Mesenchymal stem cell (in vitro differentiated cells and primary cell): Measurements from ENCODE around the gene LRRC7.

Experiments used
- DNase-seq: peaks from one replicate; pipeline ENCODE4 v3.0.0-alpha.2; 2013
- H2AFZ ChIP-seq: one replicate; pipeline ENCODE4 v1.6.1; 2013; ENCODE audit warnings: low read depth, mild to moderate bottlenecking, control low read depth, inconsistent platforms, low read length, moderate library complexity
- H2AK5ac ChIP-seq: 2 replicates; pipeline ENCODE4 v1.6.1; 2013; ENCODE audit warnings: low read length, moderate library complexity, mild to moderate bottlenecking, inconsistent platforms; ENCODE audit not compliant: severe bottlenecking
- H2BK120ac ChIP-seq: one replicate; pipeline ENCODE4 v1.6.1; 2013; ENCODE audit warnings: low read depth, mild to moderate bottlenecking, inconsistent platforms, low read length, moderate library complexity
- H2BK12ac ChIP-seq, 2 experiments: one replicate each; pipeline ENCODE4 v1.6.1; 2013; ENCODE audit warnings: inconsistent platforms in 2 of 2, low read length in 2 of 2, mild to moderate bottlenecking in 2 of 2, moderate library complexity in 2 of 2, control low read depth in 1 of 2
- H2BK15ac ChIP-seq: one replicate; pipeline ENCODE4 v1.6.1; 2013; ENCODE audit warnings: mild to moderate bottlenecking, low read depth, inconsistent platforms; ENCODE audit not compliant: poor library complexity, severe bottlenecking
- H2BK5ac ChIP-seq: 2 replicates; pipeline ENCODE4 v1.6.1; 2013; ENCODE audit warnings: low read depth, mild to moderate bottlenecking, low read length, control low read depth, inconsistent platforms; ENCODE audit not compliant: poor library complexity, severe bottlenecking
- H3K14ac ChIP-seq, 2 experiments: one replicate each; pipeline ENCODE4 v1.6.1; 2013; ENCODE audit warnings: inconsistent platforms in 2 of 2, low read length in 2 of 2, control low read depth in 1 of 2, mild to moderate bottlenecking in 1 of 2, moderate library complexity in 1 of 2
- H3K18ac ChIP-seq, 2 experiments: one replicate each; pipeline ENCODE4 v1.6.1; 2013; ENCODE audit warnings: inconsistent platforms in 2 of 2, low read length in 2 of 2, control low read depth in 1 of 2, low read depth in 1 of 2, mild to moderate bottlenecking in 1 of 2
- H3K23ac ChIP-seq, 2 experiments: one replicate each; pipeline ENCODE4 v1.6.1; 2013; ENCODE audit warnings: inconsistent platforms in 2 of 2, low read length in 2 of 2, mild to moderate bottlenecking in 2 of 2, moderate library complexity in 2 of 2, control low read depth in 1 of 2
- H3K27ac ChIP-seq: 2 replicates; pipeline ENCODE4 v1.5.1; 2013; ENCODE audit warnings: mild to moderate bottlenecking, moderate library complexity, low read length, control low read depth, inconsistent platforms; ENCODE audit not compliant: poor library complexity, severe bottlenecking
- H3K27me3 ChIP-seq, 2 experiments: 2 replicates each; pipeline versions ENCODE4 v1.6.1 to v1.7.0; 2013; ENCODE audit warnings: low read length in 2 of 2, mild to moderate bottlenecking in 2 of 2, moderate library complexity in 2 of 2, control low read depth in 1 of 2, inconsistent platforms in 1 of 2; ENCODE audit not compliant: control insufficient read depth in 1 of 2, insufficient read depth in 1 of 2
- H3K36me3 ChIP-seq, 2 experiments: 2 replicates each; pipeline versions ENCODE4 v1.6.1 to v1.7.0; 2013; ENCODE audit warnings: low read length in 2 of 2, control low read depth in 1 of 2, inconsistent platforms in 1 of 2, low read depth in 1 of 2, mild to moderate bottlenecking in 1 of 2; ENCODE audit not compliant: insufficient read depth in 2 of 2, control insufficient read depth in 1 of 2
- H3K4ac ChIP-seq, 2 experiments: one replicate each; pipeline ENCODE4 v1.6.1; 2013; ENCODE audit warnings: inconsistent platforms in 2 of 2, low read length in 2 of 2, mild to moderate bottlenecking in 2 of 2, moderate library complexity in 2 of 2, control low read depth in 1 of 2, low read depth in 1 of 2
- H3K4me1 ChIP-seq: 2 replicates; pipeline ENCODE4 v1.6.1; 2013; ENCODE audit warnings: low read depth, low read length, control low read depth; ENCODE audit not compliant: control insufficient read depth, insufficient read depth
- H3K4me2 ChIP-seq: 2 replicates; pipeline ENCODE4 v1.6.1; 2013; ENCODE audit warnings: low read length, mild to moderate bottlenecking, inconsistent platforms; ENCODE audit not compliant: poor library complexity, severe bottlenecking
- H3K4me3 ChIP-seq, 2 experiments: 2 replicates each; pipeline versions ENCODE4 v1.5.1 to v1.7.0; 2013; ENCODE audit warnings: low read length in 2 of 2, mild to moderate bottlenecking in 2 of 2, control low read depth in 1 of 2, low read depth in 1 of 2; ENCODE audit not compliant: insufficient read depth in 1 of 2
- H3K79me1 ChIP-seq: replicated peaks from 2 replicates; pipeline ENCODE4 v1.6.1; 2013; ENCODE audit warnings: mild to moderate bottlenecking, control low read depth, low read length, inconsistent platforms; ENCODE audit not compliant: poor library complexity, severe bottlenecking
- H3K9ac ChIP-seq: 2 replicates; pipeline ENCODE4 v1.7.0; 2013; ENCODE audit warnings: mild to moderate bottlenecking, low read length, moderate library complexity
- H3K9me3 ChIP-seq: 2 replicates; pipeline ENCODE4 v1.7.0; 2013; ENCODE audit warnings: mild to moderate bottlenecking, low read length; ENCODE audit not compliant: control insufficient read depth
- H4K8ac ChIP-seq: one replicate; pipeline ENCODE4 v1.6.1; 2013; ENCODE audit warnings: inconsistent platforms, mild to moderate bottlenecking, low read length, moderate library complexity
- H4K91ac ChIP-seq: one replicate; pipeline ENCODE4 v1.6.1; 2013; ENCODE audit warnings: mild to moderate bottlenecking, low read length, inconsistent platforms
- WGBS: methylation state at CpG from one replicate; pipeline ENCODE4 v1.1.7; 2013; ENCODE audit warnings: mixed read lengths; 5-methylcytosine and 5-hydroxymethylcytosine counted together

The LRRC7 gene

DNA sequence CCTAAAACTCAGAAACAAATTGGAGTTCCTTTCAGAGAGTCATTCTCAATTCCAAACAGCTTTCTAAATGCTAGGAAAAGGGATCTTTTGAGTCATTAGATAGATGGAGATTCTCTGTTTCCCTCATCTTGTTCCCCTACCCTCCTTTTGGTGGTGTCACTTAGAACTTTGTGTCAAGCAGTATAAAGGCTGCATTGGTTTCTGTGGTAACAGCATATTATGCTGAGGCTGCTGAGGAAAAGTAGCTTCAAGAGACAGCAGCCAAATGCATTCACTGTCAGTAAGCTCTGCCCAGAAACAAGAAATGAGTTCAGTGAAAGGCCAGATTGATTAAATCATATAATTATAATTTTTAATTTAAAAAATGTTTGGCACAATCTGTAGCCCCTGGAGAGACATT, 493.5 kb downstream of the LRRC7 start:
- Histone ChIP-seq H3K4me1 (no peaks in the 10 kb centered on the region), H2BK12ac (no peak overlapping the region), H2AFZ (no peak overlapping the region), H2BK15ac (no peak overlapping the region), H3K23ac (no peak overlapping the region), H3K4me2 (no peak overlapping the region), H4K91ac (no peak overlapping the region), H2AK5ac (no peak overlapping the region), H2BK120ac (no peak overlapping the region), H3K79me1 (no peaks in the 10 kb centered on the region), H4K8ac (no peak overlapping the region), H3K27me3 (no peaks in the 10 kb centered on the region), H3K27ac (no peak overlapping the region), H3K14ac (no peak overlapping the region), H3K36me3 (no peaks in the 10 kb centered on the region), H3K4ac (no peak overlapping the region), H2BK5ac (no peak overlapping the region), H3K9me3 (no peaks in the 10 kb centered on the region), H3K4me3 (no peak overlapping the region), H3K18ac (no peak overlapping the region), H3K9ac (no peak overlapping the region)
- DNase-seq: no peak

GRCh38 chr1:70063861-70064260, 496.1 kb downstream of the LRRC7 start:
- H3K4me3 ChIP-seq: no peak overlapping the region
- no peak overlapping the region for H3K4ac ChIP-seq
- no peak overlapping the region for H2BK12ac ChIP-seq
- H3K27me3 ChIP-seq: no peaks in the 10 kb centered on the region
- no peak overlapping the region for H4K91ac ChIP-seq
- H2BK5ac ChIP-seq: no peak overlapping the region
- H3K4me2 ChIP-seq: no peak overlapping the region
- no peak overlapping the region for H2AFZ ChIP-seq
- no peaks in the 10 kb centered on the region for H3K4me1 ChIP-seq
- H3K27ac ChIP-seq: no peak overlapping the region
- H3K23ac ChIP-seq: no peak overlapping the region
- no peaks in the 10 kb centered on the region for H3K79me1 ChIP-seq
- H3K14ac ChIP-seq: no peak overlapping the region
- no peaks in the 10 kb centered on the region for H3K36me3 ChIP-seq
- no peak overlapping the region for H3K9ac ChIP-seq
- DNase-seq: no peak
- H2AK5ac ChIP-seq: no peak overlapping the region
- H3K18ac ChIP-seq: no peak overlapping the region
- H2BK120ac ChIP-seq: no peak overlapping the region
- H2BK15ac ChIP-seq: no peak overlapping the region
- H4K8ac ChIP-seq: no peak overlapping the region
- H3K9me3 ChIP-seq: no peaks in the 10 kb centered on the region

- no peak overlapping the region for H3K14ac ChIP-seq
- H3K79me1 ChIP-seq: no peaks in the 10 kb centered on the region
- DNase-seq: no peak
- H4K91ac ChIP-seq: no peak overlapping the region
- no CpG with 5 or more reads among the region's 2 CpGs for WGBS
- H3K18ac ChIP-seq: no peak overlapping the region
- no peak overlapping the region for H3K4ac ChIP-seq
- H3K27ac ChIP-seq: no peak overlapping the region
- no peak overlapping the region for H2AK5ac ChIP-seq
- H4K8ac ChIP-seq: no peak overlapping the region
- H2BK15ac ChIP-seq: no peak overlapping the region
- H3K23ac ChIP-seq: no peak overlapping the region
- no peak overlapping the region for H2AFZ ChIP-seq
- no peaks in the 10 kb centered on the region for H3K4me1 ChIP-seq
- H3K4me2 ChIP-seq: no peak overlapping the region
- no peak overlapping the region for H3K4me3 ChIP-seq
- H2BK120ac ChIP-seq: no peak overlapping the region
- no peaks in the 10 kb centered on the region for H3K27me3 ChIP-seq
- no peaks in the 10 kb centered on the region for H3K36me3 ChIP-seq
- H2BK5ac ChIP-seq: no peak overlapping the region
- H3K9ac ChIP-seq: no peak overlapping the region
- no peak overlapping the region for H2BK12ac ChIP-seq
- H3K9me3 ChIP-seq: no peaks in the 10 kb centered on the region
Observed at GRCh38 chr1:70066711-70067110, 499.0 kb downstream of the LRRC7 start.

GRCh38 chr1:70071601-70072000, 503.9 kb downstream of the LRRC7 start:
- H3K14ac ChIP-seq: no peak overlapping the region
- H2BK15ac ChIP-seq: no peak overlapping the region
- H3K9ac ChIP-seq: peak overlapping the region; percentile 52
- H3K4ac ChIP-seq: no peak overlapping the region
- no peak overlapping the region for H2AK5ac ChIP-seq
- no peaks in the 10 kb centered on the region for H3K79me1 ChIP-seq
- peaks cover 4% of the 10 kb centered on the region for H3K4me1 ChIP-seq
- H2AFZ ChIP-seq: no peak overlapping the region
- H4K91ac ChIP-seq: no peak overlapping the region
- no peak for DNase-seq
- no peak overlapping the region for H3K4me3 ChIP-seq
- no peaks in the 10 kb centered on the region for H3K9me3 ChIP-seq
- no peak overlapping the region for H3K23ac ChIP-seq
- no peak overlapping the region for H3K27ac ChIP-seq
- no peak overlapping the region for H2BK12ac ChIP-seq
- no peak overlapping the region for H2BK5ac ChIP-seq
- no peak overlapping the region for H3K18ac ChIP-seq
- no peak overlapping the region for H4K8ac ChIP-seq
- no peak overlapping the region for H2BK120ac ChIP-seq
- 83% methylated on average over 1 of the region's 4 CpGs for WGBS
- H3K4me2 ChIP-seq: no peak overlapping the region
- H3K27me3 ChIP-seq: no peaks in the 10 kb centered on the region
- H3K36me3 ChIP-seq: no peaks in the 10 kb centered on the region
